HG02981 (cell line): ENCODE data around the gene RPIA.
"Not testable (repeated sequence)": the region's sequence is repeated elsewhere in the genome, so short reads cannot be mapped to it uniquely, and the experiment has no call there.

Source experiments
- ATAC-seq: cut with Tn5 transposase; IDR thresholded peaks from one replicate; pipeline ENCODE4 v1.9.1; 2021; ENCODE audit warnings: mild to moderate bottlenecking, moderate library complexity; ENCODE audit not compliant: unreplicated experiment

Gene RPIA

GRCh38 chr2:88691339-88692183, at the start of gene RPIA:
Gene RPIA (plus strand): TSS chr2:88691673. CDS start chr2:88691699, 26 bp downstream.
- peak; percentile 97 for ATAC-seq

- ATAC-seq = no peak
These were observed 49.2 kb upstream of the RPIA start for GRCh38 chr2:88642278-88642677.

GRCh38 chr2:88645291-88645882, 46.1 kb upstream of the RPIA start:
- not testable (repeated sequence) for ATAC-seq

GRCh38 chr2:88651646-88652045, 39.8 kb upstream of the RPIA start:
- no peak for ATAC-seq

GRCh38 chr2:88654714-88655113, 36.8 kb upstream of the RPIA start:
- no peak for ATAC-seq

- ATAC-seq = no peak
These were observed 34.8 kb upstream of the RPIA start for GRCh38 chr2:88656690-88657089.

GRCh38 chr2:88657131-88657530, 34.3 kb upstream of the RPIA start:
- no peak for ATAC-seq

GRCh38 chr2:88658326-88658725, 33.1 kb upstream of the RPIA start:
- no peak for ATAC-seq

GRCh38 chr2:88658881-88659537, 32.5 kb upstream of the RPIA start:
- ATAC-seq = no peak

- no peak for ATAC-seq
These were observed 31.9 kb upstream of the RPIA start for GRCh38 chr2:88659538-88659915.

GRCh38 chr2:88660622-88661021, 30.9 kb upstream of the RPIA start:
- no peak for ATAC-seq

GRCh38 chr2:88666576-88666975, 24.9 kb upstream of the RPIA start:
- no peak for ATAC-seq

- no peak for ATAC-seq
These were observed 24.3 kb upstream of the RPIA start for GRCh38 chr2:88667219-88667618.

- ATAC-seq = no peak
These were observed 22.6 kb upstream of the RPIA start for GRCh38 chr2:88668862-88669261.

- ATAC-seq = peak; percentile 83
These were observed 21.8 kb upstream of the RPIA start for GRCh38 chr2:88669482-88670214.

- ATAC-seq = no peak
These were observed 19.6 kb upstream of the RPIA start for GRCh38 chr2:88671786-88672427.

GRCh38 chr2:88673363-88673762, 18.1 kb upstream of the RPIA start:
- ATAC-seq = no peak

- ATAC-seq = no peak
These were observed 11.1 kb upstream of the RPIA start for GRCh38 chr2:88680266-88680902.

- ATAC-seq = no peak
These were observed 10.6 kb upstream of the RPIA start for GRCh38 chr2:88680916-88681315.
